Smooth muscle cell of the brain vasculature (primary cell): Measurements from ENCODE around the gene PRKAR1B.

Source experiments
- DNase-seq: peaks from one replicate; pipeline ENCODE4 v3.0.0-alpha.2; 2012; ENCODE audit warnings: low read depth, low spot score

The PRKAR1B gene

GRCh38 chr7:739983-740942 is 13.2 kb upstream of the PRKAR1B start:
- DNase-seq = no peak

GRCh38 chr7:739455-739982 is 12.4 kb upstream of the PRKAR1B start:
- no peak for DNase-seq

GRCh38 chr7:738723-739454 is 11.8 kb upstream of the PRKAR1B start:
- no peak for DNase-seq

- DNase-seq = no peak
Measured at GRCh38 chr7:738241-738640, 11.2 kb upstream of the PRKAR1B start.

- DNase-seq = no peak
Measured at GRCh38 chr7:734808-735207, 7.7 kb upstream of the PRKAR1B start.

- DNase-seq = no peak
Measured at GRCh38 chr7:734214-734613, 7.1 kb upstream of the PRKAR1B start.

GRCh38 chr7:732556-732955 is 5.5 kb upstream of the PRKAR1B start:
- no peak for DNase-seq

- DNase-seq = no peak
Measured at GRCh38 chr7:732094-732541, 5.0 kb upstream of the PRKAR1B start.

DNA sequence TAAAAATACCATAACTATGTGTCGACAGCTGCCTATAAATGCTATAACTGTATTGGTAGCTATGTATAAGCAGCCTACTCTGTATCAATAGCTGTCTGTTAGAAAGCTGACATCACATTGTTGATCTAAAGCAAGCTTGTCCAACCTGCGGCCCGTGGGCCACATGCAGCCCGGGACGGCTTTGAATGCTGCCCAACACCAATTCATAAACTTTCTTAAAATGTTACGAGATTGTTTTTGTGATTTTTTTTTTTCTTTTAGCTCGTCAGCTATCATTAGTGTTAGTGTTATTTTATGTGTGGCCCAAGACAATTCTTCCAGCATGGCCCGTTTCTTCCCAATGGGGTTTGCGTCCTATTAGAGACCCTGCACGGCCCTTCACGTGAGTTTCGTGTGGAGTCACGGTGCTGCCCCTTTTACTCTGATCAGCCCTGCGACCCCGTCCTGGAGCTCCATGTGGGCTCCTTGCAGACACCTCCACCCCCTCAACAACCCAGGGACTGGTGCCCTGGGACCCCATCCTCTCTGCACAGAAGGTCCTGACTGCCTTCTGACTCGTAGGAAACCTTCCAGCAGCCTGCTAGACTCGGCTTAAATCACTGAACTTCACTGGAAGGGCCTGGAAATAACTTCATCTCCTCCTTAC is 4.5 kb upstream of the PRKAR1B start:
- no peak for DNase-seq

- DNase-seq = no peak
Measured at GRCh38 chr7:730501-731439, 3.7 kb upstream of the PRKAR1B start.

DNA sequence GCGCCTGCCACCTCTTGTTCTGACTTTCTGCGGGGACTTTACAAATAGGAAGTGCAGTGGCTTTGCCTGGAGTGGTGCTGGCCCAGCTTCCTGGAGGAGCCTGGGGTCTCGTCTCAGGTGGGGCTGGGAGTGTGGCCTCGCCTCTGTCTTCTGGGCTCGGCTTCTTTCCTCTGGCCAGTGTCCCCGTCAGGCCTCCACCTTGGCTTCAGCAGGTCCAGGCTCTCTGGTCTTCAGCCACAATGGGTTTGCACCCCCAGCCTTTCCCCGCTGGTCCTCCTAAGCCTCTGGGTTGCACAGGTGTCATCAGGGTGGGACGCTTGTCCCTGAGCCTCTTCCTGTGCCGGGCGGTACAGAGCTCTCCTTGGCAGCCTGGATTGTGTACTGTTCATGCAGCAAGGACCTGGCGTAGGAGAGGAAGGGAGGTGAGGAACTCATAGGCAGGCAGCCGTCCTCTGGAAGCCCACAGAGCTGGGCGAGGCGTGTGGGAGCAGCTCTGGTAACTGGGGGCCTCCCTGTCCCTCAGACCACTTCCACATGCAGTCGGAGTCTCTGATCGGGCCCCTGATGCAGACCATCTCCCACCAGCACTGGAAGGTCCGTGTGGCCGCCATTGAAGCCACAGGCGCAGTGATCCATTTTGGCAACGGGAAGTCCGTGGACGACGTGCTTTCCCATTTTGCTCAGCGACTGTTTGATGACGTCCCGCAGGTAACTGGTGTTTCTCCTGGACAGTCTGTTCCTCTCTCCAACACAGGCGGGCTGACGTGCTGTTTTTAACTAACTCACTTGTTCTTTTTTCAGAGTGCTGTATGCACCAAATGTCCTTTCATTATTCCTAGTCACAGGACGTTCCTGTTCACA is 2.3 kb upstream of the PRKAR1B start:
- DNase-seq = no peak

GRCh38 chr7:728602-729001 is 1.5 kb upstream of the PRKAR1B start:
- DNase-seq = no peak

GRCh38 chr7:727806-728460 is 852 bp upstream of the PRKAR1B start:
- no peak for DNase-seq

GRCh38 chr7:726854-727103 is 302 bp downstream of the PRKAR1B start:
- DNase-seq = no peak

DNA sequence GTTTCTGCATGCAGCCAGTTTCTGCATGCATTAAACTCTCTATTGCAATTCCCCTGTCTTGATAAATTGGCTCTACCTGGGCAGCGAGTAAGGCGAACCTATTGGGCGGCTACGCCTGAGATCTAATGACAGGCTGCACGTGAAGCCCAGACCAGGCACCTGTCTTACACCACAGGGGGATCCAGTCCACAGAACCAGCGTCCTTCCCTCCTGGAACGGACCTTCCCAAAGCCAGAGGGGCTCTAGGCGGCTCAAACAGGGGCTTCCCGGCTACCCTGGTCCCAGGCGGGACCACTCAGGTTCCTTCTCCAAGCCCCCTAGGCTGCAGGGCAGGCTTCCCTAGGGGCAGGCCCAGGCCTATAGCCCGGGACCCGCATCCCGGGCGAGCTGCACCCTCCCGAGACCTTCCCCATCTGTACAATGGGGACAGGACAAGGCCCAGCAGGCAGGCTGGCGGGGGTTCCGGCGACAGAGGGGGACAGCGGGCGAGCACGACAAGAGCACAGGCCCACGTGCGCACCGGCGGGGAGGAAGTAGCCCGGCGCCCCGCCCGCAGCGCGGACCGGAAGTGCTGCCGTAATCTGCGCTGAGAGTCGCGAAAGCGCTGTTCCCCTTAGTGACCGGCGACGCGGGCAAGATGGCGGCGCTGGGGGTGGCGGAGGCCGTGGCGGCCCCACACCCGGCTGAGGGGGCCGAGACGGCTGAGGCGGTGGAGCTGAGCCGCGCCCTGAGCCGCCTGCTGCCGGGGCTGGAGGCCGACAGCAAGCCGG is 812 bp downstream of the PRKAR1B start, which contains the start of gene DNAAF5:
Gene DNAAF5 (plus strand): TSS at position 616 of the 770 bp plus-strand sequence. CDS start 22 bp downstream, at position 638.
- peak; percentile 31 for DNase-seq

DNA sequence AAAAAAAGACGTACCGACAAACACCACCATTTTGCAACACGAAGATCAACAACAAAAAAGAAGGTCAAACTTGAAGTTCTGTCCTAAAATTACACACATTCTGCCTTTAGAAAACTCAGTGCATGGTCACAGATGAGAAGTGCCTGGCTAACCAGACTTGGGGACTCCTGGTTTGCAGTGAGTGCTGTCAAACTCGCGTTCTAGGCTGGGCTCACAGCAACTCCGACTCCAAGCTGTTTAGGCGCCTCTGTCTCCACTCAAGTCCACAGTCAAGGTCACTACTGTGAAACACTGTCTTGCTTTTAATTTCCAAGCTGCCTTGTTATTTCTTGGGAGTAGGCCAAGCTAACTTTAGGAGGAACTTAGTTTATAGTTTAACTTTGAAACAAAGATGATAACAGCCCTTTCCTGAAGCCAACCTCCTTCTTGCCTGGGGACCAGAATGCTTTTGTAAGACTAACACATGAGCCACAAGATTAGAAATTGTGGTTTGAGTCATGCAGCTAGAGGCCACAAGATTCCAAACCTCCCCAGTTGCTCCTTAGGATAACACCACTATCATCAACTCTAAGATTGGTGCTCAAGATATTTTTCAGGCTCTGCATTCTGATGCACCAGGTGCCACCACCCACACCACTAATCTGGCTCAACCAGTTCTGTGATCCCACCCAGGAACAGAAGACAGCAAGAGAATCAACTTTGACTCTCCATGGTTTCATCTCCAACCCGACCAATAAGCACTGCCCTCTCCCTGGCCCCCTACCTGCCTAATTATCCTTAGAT is 1.7 kb downstream of the PRKAR1B start:
- DNase-seq = no peak

DNA sequence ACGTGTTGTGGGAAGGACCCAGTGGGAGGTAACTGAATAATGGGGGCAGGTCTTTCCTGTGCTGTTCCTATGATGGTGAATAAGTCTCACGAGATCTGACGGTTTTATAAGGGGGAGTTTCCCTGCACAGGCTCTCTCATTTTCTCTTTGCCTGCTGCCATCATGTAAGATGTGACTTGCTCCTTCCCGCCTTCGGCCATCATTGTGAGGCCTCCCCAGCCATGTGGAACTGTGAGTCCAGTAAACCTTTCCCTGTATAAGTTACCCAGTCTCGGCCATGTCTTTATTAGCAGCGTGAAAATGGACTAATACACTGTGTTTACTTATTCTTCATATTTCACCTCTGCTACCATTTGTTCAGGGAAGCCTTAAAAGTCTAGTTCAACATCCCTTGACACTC is 2.8 kb downstream of the PRKAR1B start:
- DNase-seq = no peak

DNA sequence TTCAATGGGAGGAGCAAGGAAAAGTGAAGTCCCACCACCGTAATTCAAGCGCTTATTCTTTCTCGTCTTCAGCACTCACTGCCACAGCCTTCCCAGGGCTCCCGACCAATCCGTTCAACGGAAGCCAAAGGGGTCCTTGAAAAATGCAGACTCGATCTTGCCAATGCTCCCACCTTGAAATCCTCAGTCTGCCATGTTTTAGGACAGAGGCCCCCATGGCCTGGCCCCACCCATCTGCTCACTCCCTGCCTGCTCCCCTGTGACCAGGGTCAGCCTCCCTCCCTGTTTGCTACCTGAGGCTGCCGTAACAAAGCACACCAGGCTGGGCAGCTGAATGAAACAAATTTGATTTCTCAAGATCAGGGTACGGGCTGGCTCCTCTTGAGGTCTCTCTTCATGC is 3.5 kb downstream of the PRKAR1B start:
- no peak for DNase-seq
